Keratinocyte (primary cell): ENCODE measurements around the gene CHAMP1. TPM values are rescaled to one million over a fixed set of nuclear protein-coding genes. Genes with fewer than 3 reads are reported as not detected.

Experiments used
- DNase-seq: peaks from one replicate; pipeline ENCODE4 v3.0.0-alpha.2; 2011; ENCODE audit warnings: low read depth, missing footprints, low spot score
- FAIRE-seq: peaks from 2 replicates; lab custom pipeline; 2011; peaks lifted over from hg19 to GRCh38; lab: Jason Lieb, UNC
- H2AFZ ChIP-seq: 2 replicates; pipeline ENCODE4 v1.6.0; 2012; ENCODE audit warnings: low read length, control low read depth, inconsistent platforms; ENCODE audit not compliant: control insufficient read depth
- H3K27ac ChIP-seq: 2 replicates; pipeline ENCODE4 v1.5.1; 2011; ENCODE audit warnings: low read length; ENCODE audit not compliant: control insufficient read depth, insufficient read depth
- H3K27me3 ChIP-seq: 3 replicates; pipeline ENCODE4 v1.6.0; 2011; ENCODE audit warnings: low read length; ENCODE audit not compliant: control insufficient read depth, insufficient read depth; ENCODE audit errors: extremely low read depth
- H3K36me3 ChIP-seq, 2 experiments: 2 replicates in 1 of 2; 3 replicates in 1 of 2; pipeline ENCODE4 v1.5.1; 2011; ENCODE audit warnings: low read length in 2 of 2, mild to moderate bottlenecking in 1 of 2; ENCODE audit not compliant: control insufficient read depth in 2 of 2, insufficient read depth in 2 of 2; ENCODE audit errors: extremely low read depth in 1 of 2
- H3K4me1 ChIP-seq: 3 replicates; pipeline ENCODE4 v1.5.1; 2011; ENCODE audit warnings: low read length; ENCODE audit not compliant: control insufficient read depth, insufficient read depth; ENCODE audit errors: extremely low read depth
- H3K4me2 ChIP-seq: 3 replicates; pipeline ENCODE4 v1.6.0; 2011; ENCODE audit warnings: low read depth, low read length; ENCODE audit not compliant: control insufficient read depth, insufficient read depth; ENCODE audit errors: extremely low read depth
- H3K4me3 ChIP-seq, 3 experiments: fragments of 200-600 bp in 1 of 3; sonication (generic) in 1 of 3; 2 replicates in 2 of 3; 3 replicates in 1 of 3; pipeline ENCODE4 v1.5.1; 2011 to 2016; ENCODE audit warnings: low read length in 3 of 3, mild to moderate bottlenecking in 3 of 3, control low read depth in 2 of 3, inconsistent platforms in 1 of 3, low read depth in 1 of 3, mixed read lengths in 1 of 3, mixed run types in 1 of 3, moderate library complexity in 1 of 3; ENCODE audit not compliant: control insufficient read depth in 2 of 3, insufficient read depth in 2 of 3; ENCODE audit errors: extremely low read depth in 1 of 3
- H3K79me2 ChIP-seq: 2 replicates; pipeline ENCODE4 v1.6.0; 2012; ENCODE audit warnings: low read length; ENCODE audit not compliant: control insufficient read depth, insufficient read depth
- H3K9ac ChIP-seq: 3 replicates; pipeline ENCODE4 v1.6.0; 2011; ENCODE audit warnings: low read length; ENCODE audit not compliant: control insufficient read depth, insufficient read depth; ENCODE audit errors: extremely low read depth
- H3K9me1 ChIP-seq: 3 replicates; pipeline ENCODE4 v1.6.0; 2011; ENCODE audit warnings: low read length; ENCODE audit not compliant: control insufficient read depth, insufficient read depth; ENCODE audit errors: extremely low read depth
- H3K9me3 ChIP-seq: 2 replicates; pipeline ENCODE4 v1.5.1; 2012; ENCODE audit warnings: low read depth, low read length; ENCODE audit not compliant: control insufficient read depth
- H4K20me1 ChIP-seq: 3 replicates; pipeline ENCODE4 v1.6.0; 2011; ENCODE audit warnings: low read length; ENCODE audit not compliant: control insufficient read depth, insufficient read depth; ENCODE audit errors: extremely low read depth
- CTCF ChIP-seq, 3 experiments: IDR thresholded peaks in 1 of 3; conservative IDR thresholded peaks in 1 of 3; optimal IDR thresholded peaks in 1 of 3; 2 replicates in 2 of 3; 3 replicates in 1 of 3; pipeline versions ENCODE3 to v1.5.1; 2011; ENCODE audit warnings: low read length in 3 of 3, mild to moderate bottlenecking in 3 of 3, moderate library complexity in 2 of 3, control low read depth in 1 of 3, inconsistent platforms in 1 of 3; ENCODE audit not compliant: insufficient read depth in 2 of 3; ENCODE audit errors: extremely low read depth in 1 of 3
- EZH2 ChIP-seq: IDR thresholded peaks from one replicate; pipeline ENCODE4 v1.6.1; 2012; ENCODE audit warnings: inconsistent platforms, mild to moderate bottlenecking, low read length, moderate library complexity
- dilution Hi-C: fragments of 300-500 bp; cut with MboI; formaldehyde crosslinking; loops from one replicate; pipeline ENCODE4 v1.7.0; 2020; ENCODE audit warnings: low sequenced_read_pairs; ENCODE audit not compliant: extremely low pct_ligation_motif_present
- polyA plus RNA-seq, 5 experiments: library from polyadenylated mRNA; depleted of rRNA in 3 of 5; stranded (reverse) in 3 of 5; stranded (forward) in 1 of 5; unstranded in 1 of 5; fragments of >200 nt; gene quantifications; 1 replicate in 1 of 5; 2 replicates in 3 of 5; 3 replicates in 1 of 5; pipeline versions ENCODE4 v1.2.1 to v1.2.3, GENCODE V29; 2011 to 2012; ENCODE audit warnings: missing spikeins in 2 of 5, low read depth in 1 of 5, low replicate concordance in 1 of 5

CHAMP1 gene
- polyA plus RNA-seq, 1 donor (not counting 4 experiments of a cell fraction or from before 2014, with no cell fraction given), result 14.2 TPM

GRCh38 chr13:114309806-114310410 lies 4.4 kb upstream of the CHAMP1 start:
- Histone ChIP-seq H4K20me1 (no peaks in the 10 kb centered on the region), H3K79me2 (peaks cover 6% of the 10 kb centered on the region), H3K36me3 (peaks cover 0 to 3% of the 10 kb centered on the region in 2 experiments), H3K9ac (no peak overlapping the region), H3K4me1 (peaks cover 9% of the 10 kb centered on the region), H2AFZ (no peak overlapping the region), H3K27ac (no peak overlapping the region), H3K4me3 (no peak overlapping the region), H3K27me3 (no peaks in the 10 kb centered on the region), H3K9me3 (no peaks in the 10 kb centered on the region), H3K9me1 (no peaks in the 10 kb centered on the region), H3K4me2 (no peak overlapping the region)
- DNase-seq (no peak), FAIRE-seq (no peak)
- dilution Hi-C loops, result no loop called here
- TF ChIP-seq CTCF (optimal IDR thresholded peaks at IDR 0.05 in 1 of 3, IDR thresholded peaks at IDR 0.05 in 1 of 3, conservative IDR thresholded peaks at IDR 0.05 in 1 of 3; ENCODE audit: extremely low read depth in 1 of 3, insufficient read depth in 2 of 3, low read length in 3 of 3), result no peak
- no peak for TF ChIP-seq EZH2

GRCh38 chr13:114310956-114311355 lies 3.3 kb upstream of the CHAMP1 start:
- Histone ChIP-seq H3K9me3 (no peaks in the 10 kb centered on the region), H3K4me2 (no peak overlapping the region), H3K9me1 (no peaks in the 10 kb centered on the region), H3K36me3 (peaks cover 0 to 3% of the 10 kb centered on the region in 2 experiments), H3K27me3 (no peaks in the 10 kb centered on the region), H3K4me1 (peaks cover 9% of the 10 kb centered on the region), H3K4me3 (no peak overlapping the region), H2AFZ (no peak overlapping the region), H4K20me1 (no peaks in the 10 kb centered on the region), H3K79me2 (peaks cover 16% of the 10 kb centered on the region), H3K9ac (no peak overlapping the region), H3K27ac (no peak overlapping the region)
- no peak for TF ChIP-seq CTCF (optimal IDR thresholded peaks at IDR 0.05 in 1 of 3, IDR thresholded peaks at IDR 0.05 in 1 of 3, conservative IDR thresholded peaks at IDR 0.05 in 1 of 3; ENCODE audit: extremely low read depth in 1 of 3, insufficient read depth in 2 of 3, low read length in 3 of 3)
- no peak for DNase-seq
- dilution Hi-C loops, result no loop called here
- FAIRE-seq, result no peak
